Astrocyte of the hippocampus (primary cell): ENCODE data around the gene IGF1R.
"Not testable (repeated sequence)": the region's sequence is repeated elsewhere in the genome, so short reads cannot be mapped to it uniquely, and the experiment has no call there.

Experiments used
- DNase-seq: peaks from one replicate; pipeline ENCODE4 v3.0.0; 2011; ENCODE audit warnings: low read depth, low spot score

The IGF1R gene

DNA sequence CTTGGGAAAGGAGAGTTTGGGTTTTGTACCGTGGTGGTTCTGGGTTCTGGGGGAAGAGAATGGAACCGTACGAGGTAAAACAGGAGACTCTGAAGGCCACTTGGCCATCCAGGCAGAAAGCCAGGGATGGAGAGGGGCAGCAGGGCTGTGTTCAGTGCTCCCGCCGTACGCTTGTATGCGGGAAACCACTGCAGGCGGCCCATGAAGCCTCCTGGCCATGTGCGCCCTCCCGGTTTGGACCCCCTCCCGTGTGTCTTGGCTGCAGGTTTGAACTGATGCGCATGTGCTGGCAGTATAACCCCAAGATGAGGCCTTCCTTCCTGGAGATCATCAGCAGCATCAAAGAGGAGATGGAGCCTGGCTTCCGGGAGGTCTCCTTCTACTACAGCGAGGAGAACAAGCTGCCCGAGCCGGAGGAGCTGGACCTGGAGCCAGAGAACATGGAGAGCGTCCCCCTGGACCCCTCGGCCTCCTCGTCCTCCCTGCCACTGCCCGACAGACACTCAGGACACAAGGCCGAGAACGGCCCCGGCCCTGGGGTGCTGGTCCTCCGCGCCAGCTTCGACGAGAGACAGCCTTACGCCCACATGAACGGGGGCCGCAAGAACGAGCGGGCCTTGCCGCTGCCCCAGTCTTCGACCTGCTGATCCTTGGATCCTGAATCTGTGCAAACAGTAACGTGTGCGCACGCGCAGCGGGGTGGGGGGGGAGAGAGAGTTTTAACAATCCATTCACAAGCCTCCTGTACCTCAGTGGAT lies 308.6 kb downstream of the IGF1R start:
- DNase-seq: no peak

DNA sequence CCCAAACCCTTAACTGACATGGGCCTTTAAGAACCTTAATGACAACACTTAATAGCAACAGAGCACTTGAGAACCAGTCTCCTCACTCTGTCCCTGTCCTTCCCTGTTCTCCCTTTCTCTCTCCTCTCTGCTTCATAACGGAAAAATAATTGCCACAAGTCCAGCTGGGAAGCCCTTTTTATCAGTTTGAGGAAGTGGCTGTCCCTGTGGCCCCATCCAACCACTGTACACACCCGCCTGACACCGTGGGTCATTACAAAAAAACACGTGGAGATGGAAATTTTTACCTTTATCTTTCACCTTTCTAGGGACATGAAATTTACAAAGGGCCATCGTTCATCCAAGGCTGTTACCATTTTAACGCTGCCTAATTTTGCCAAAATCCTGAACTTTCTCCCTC lies 309.3 kb downstream of the IGF1R start:
- no peak for DNase-seq

DNA sequence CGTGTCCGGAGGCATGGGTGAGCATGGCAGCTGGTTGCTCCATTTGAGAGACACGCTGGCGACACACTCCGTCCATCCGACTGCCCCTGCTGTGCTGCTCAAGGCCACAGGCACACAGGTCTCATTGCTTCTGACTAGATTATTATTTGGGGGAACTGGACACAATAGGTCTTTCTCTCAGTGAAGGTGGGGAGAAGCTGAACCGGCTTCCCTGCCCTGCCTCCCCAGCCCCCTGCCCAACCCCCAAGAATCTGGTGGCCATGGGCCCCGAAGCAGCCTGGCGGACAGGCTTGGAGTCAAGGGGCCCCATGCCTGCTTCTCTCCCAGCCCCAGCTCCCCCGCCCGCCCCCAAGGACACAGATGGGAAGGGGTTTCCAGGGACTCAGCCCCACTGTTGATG lies 309.7 kb downstream of the IGF1R start:
- no peak for DNase-seq

DNA sequence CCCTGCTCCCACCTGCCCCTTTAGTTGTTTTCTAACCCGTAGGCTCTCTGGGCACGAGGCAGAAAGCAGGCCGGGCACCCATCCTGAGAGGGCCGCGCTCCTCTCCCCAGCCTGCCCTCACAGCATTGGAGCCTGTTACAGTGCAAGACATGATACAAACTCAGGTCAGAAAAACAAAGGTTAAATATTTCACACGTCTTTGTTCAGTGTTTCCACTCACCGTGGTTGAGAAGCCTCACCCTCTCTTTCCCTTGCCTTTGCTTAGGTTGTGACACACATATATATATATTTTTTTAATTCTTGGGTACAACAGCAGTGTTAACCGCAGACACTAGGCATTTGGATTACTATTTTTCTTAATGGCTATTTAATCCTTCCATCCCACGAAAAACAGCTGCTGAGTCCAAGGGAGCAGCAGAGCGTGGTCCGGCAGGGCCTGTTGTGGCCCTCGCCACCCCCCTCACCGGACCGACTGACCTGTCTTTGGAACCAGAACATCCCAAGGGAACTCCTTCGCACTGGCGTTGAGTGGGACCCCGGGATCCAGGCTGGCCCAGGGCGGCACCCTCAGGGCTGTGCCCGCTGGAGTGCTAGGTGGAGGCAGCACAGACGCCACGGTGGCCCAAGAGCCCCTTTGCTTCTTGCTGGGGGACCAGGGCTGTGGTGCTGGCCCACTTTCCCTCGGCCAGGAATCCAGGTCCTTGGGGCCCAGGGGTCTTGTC lies 310.7 kb downstream of the IGF1R start:
- DNase-seq: no peak

DNA sequence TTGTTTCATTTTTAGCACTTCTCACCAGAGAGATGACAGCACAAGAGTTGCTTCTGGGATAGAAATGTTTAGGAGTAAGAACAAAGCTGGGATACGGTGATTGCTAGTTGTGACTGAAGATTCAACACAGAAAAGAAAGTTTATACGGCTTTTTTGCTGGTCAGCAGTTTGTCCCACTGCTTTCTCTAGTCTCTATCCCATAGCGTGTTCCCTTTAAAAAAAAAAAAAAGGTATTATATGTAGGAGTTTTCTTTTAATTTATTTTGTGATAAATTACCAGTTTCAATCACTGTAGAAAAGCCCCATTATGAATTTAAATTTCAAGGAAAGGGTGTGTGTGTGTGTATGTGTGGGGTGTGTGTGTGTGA lies 311.3 kb downstream of the IGF1R start:
- no peak for DNase-seq

DNA sequence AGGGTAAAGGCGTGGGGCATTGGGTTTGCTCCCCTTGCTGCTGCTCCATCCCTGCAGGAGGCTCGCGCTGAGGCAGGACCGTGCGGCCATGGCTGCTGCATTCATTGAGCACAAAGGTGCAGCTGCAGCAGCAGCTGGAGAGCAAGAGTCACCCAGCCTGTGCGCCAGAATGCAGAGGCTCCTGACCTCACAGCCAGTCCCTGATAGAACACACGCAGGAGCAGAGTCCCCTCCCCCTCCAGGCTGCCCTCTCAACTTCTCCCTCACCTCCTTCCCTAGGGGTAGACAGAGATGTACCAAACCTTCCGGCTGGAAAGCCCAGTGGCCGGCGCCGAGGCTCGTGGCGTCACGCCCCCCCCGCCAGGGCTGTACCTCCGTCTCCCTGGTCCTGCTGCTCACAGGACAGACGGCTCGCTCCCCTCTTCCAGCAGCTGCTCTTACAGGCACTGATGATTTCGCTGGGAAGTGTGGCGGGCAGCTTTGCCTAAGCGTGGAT lies 312.3 kb downstream of the IGF1R start:
- no peak for DNase-seq

DNA sequence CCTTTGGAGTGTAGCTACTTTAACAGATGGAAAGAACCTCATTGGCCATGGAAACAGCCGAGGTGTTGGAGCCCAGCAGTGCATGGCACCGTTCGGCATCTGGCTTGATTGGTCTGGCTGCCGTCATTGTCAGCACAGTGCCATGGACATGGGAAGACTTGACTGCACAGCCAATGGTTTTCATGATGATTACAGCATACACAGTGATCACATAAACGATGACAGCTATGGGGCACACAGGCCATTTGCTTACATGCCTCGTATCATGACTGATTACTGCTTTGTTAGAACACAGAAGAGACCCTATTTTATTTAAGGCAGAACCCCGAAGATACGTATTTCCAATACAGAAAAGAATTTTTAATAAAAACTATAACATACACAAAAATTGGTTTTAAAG lies 315.1 kb downstream of the IGF1R start:
- DNase-seq: no peak

DNA sequence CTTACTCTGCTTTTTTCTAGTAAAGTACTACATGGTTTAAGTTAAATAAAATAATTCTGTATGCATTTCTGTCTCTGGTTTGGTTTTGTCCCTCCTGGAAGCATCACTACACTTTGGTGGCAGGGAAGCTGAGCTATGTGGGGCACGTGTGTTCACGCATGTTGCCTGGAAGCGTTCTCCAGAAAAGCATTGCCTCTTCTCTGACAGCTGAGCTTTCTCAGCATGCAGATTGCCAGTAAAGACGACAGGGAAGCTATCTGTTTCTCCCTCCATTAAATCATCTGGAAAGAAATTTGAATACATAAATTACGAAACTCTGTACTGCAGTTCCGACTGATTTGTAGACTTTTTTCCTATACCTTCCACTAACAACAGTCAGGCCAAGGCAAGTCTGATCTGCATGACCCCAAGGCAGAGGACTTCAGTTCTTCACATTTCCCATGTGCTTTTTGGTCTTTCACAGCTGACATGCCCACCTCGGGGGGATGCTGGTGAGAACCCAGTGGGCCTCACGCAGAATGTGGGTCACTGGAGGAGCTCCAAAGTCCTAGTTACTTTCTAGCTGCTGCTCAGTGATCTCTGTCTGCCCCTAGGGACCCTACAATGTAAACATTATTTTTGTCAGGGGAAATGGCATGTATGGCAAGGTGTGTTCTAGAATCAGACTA lies 316.3 kb downstream of the IGF1R start:
- DNase-seq: no peak

DNA sequence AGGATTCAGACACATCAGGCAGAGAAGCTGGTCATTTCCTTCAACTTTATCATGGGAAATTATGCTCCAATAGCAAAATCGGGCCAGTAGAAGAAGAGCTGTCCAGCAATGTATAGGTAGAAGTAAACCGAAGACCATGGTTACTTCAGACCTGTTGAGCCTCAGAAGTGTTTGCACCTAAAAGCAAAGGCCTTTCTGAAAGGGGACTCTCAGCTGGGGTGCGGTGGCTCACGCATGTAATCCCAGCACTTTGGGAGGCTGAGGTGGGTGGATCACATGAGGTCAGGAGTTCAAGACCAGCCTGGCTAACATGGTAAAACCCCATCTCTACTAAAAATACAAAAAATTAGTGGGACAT lies 316.8 kb downstream of the IGF1R start:
- DNase-seq: not testable (repeated sequence)

DNA sequence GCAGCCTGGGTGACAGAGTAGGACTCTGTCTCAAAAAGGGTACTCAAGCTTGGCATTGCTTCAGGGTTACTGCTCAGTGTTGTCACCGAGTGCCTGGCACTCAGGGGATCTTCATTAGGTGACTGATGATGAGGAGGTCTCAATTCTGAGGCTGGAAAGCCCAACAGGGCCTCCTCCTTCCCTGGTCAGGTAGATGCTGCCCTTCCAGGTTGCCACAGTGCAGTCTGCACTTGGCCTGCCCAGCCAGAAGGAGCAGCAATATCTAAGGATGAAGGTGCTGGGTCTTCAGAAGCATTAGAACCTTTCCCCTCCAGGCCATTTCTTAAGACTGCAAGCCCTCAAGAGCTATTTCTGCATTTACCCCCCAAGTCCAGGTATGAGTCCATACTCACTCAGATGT lies 317.3 kb downstream of the IGF1R start:
- no peak for DNase-seq

DNA sequence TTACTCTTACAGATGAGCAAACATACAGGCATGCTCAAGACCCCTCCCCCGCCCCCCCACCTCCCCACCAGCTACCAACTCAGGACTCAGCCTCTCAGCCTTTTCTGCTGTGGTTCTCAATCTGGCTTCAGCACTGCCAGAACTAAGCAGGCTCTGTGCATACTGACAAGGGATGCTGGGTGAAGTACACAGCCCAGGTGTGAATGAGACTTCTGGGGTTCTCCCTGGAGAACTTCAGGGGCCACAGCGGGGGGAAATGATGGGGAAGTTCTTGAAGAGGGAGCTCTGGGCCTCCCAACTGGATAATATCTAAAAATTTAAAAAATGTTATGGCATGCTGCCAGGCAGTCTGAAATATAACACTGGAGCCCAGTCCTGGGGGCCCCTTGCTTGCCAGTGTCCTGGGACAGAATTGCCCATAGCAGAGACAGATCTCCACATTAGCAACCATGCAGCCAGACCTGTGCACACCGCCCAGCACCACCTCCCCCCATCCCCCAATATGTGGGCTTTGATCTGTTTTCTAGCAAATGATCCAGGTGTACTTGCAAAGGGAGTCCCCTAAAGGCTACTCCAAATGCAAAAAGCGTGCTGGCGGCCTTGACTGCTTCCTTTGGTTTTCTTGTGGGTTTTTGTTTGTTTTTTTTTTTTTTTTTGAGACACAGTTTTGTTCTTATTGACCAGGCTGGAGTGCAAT lies 317.9 kb downstream of the IGF1R start:
- DNase-seq: peak; percentile 29

DNA sequence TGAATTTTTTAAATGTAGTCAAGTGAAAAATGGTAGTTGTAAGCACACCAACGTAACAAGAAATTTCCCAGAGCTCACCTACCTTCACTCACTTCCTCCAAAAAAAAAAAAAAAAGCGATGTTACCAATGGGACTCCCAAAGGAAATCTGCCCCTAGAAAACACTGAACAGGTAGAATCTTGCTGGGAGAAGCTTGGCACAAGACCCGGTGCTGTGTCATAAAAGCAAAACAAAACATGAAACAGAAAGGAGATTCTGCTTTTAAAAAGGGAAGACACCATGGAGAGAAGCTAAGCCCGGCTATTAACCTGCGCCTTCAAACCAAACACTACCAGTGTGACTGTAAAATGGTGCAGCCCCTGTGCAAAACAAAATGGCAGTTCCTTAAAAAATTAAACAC lies 318.8 kb downstream of the IGF1R start:
- DNase-seq: no peak

DNA sequence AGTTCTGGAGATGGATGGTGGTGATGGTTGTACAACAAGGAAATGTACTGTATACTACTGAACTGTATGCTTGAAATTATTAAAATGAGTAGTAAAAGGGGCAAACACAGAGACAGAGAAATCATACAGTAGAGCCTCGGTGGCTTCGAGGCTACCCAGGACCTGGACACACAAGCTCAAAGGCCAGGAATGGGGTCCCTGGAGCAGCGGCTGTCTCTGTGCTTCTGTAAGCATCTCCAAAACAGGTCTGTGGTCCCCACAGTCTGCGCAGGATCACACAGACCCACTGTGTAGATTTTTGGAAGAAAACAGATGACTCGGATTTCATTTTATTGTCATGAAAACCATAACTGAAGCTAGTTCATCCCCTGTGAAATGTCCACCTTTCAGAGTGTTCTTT lies 319.6 kb downstream of the IGF1R start:
- no peak for DNase-seq

DNA sequence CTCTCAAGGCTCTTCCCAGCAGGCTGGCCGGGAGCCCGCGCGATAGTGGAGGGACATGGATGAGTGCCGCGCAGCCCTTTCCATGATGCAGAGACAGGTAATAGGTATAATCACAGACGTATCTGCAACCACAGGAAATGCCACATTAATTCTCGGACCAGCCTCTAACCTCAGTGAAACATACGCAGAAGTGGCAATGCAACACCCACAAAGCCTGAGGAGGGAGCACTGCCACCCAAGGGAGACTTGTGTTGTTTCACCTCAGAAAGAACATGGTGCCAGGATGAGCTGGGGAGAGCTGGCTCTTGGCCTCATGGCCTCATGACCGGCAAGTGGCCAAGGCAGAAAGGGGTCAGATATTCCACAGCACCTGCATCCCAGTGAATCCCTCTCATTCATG lies 320.2 kb downstream of the IGF1R start:
- DNase-seq: no peak

DNA sequence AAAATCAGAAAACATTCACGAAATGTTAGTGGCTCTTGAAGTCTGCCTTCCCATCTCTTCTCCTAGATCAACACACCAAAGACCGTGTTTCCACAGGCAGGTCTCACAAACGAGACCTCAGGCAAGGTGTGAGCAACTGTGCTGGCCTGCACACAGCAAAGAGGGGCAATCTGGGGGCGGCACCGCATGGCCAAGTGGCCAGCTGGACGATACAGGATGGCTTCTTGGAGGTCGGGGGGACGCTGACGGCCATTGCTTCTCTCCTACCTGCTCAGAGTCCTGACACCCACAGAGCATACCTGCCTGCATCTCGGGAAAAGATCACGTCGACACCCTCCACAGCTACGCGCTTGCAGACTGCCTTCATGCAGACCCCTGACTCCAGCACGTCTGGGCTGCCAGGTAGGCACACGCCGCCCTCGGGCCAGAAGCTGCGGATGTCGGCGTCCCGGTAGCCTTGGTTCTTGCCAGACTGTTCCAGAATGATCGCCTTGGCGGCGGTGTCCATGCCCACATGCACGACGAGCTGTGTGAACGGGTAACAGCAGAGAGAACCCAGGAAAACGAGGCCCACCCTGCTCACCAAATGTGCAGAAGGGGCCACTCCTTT lies 320.9 kb downstream of the IGF1R start:
- DNase-seq: no peak

DNA sequence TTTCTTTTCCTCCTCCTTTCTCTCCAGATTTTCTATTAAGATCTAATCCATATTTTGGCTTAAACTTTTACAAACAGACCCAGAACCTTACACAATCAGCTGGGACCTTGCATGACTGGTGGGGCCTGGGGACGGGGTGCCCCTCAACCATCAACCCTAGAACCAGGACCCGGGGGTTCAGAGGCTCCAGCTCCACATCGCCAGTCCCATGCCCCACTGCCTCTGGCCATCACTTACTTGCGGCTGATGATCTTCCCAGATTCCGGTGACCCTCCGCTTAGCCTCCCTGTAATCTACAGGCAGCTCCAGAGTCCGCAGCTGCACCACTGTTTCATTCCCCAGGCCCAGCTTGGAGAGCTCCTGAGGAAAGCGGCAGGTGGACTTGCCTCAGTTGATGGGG lies 322.5 kb downstream of the IGF1R start:
- no peak for DNase-seq

DNA sequence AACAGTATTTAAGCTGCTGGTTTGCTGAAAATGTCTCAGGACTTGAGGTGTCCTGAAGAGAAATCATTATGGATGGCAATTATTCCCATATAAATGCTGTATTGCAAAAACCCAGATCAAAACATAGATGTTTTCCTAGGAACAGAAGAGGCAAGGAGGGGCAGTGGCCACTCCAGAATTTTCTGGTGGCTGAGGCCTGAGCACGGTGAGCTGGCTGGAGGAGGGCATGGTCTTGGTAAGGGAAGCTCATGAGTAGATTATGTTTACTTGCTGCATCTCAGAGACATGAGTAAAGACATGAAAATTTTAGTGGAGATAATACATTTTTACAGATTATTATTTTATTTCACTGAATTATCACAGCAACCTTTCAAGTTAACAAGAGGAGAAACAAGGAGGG lies 328.2 kb downstream of the IGF1R start:
- no peak for DNase-seq

DNA sequence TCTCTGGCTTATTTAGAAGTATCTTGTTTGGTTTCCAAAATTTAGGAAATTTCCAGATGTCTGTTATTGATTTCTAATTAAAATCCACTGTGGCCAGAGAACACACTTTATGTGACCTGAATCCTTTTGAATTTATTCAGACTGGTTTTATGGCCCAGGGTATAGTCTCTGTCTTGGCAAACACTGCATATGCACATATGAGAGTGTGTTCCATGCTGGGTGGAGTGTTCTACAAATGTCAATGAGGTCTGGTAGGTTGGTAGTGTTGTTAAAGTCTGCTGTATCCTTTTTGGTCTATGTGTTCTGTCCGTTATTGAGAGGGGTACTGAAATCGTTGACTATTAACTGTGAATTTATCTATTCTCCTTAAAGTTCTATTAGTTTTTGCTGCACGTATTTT lies 329.1 kb downstream of the IGF1R start:
- DNase-seq: no peak

DNA sequence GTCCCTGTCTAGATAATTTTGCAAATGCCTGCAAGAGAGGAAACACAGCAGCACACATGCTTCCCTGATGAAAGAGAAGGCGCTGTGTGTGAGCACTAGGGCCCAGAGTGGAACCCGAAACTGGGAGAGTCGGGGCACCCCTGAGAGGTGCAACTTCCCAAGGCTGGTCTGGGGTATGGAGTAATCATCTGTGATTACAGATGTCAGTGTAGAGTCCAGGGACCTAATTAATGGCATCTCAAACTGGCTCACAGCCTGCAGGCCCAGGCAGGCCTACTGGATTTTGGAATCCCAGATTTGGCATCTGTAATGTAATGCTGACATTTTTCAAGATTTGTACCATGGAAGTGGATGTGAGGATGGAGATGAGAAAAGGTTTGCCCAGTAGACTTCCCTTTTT lies 329.8 kb downstream of the IGF1R start:
- no peak for DNase-seq

DNA sequence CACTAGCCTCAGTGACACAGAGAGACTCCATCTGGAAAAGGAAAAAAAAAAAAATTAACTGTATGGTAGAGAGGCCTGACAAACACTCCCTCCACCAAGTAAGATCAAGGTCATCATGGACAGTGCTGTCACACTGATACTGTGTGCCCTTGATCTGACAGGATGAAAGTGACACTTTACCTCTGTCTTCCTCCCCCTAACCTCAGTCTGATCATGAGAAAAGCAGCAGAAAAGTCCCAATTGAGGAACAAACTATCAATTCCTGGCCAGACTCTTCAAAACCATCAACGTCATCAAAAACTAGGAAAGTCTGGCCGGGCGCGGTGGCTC lies 332.5 kb downstream of the IGF1R start:
- DNase-seq: no peak

DNA sequence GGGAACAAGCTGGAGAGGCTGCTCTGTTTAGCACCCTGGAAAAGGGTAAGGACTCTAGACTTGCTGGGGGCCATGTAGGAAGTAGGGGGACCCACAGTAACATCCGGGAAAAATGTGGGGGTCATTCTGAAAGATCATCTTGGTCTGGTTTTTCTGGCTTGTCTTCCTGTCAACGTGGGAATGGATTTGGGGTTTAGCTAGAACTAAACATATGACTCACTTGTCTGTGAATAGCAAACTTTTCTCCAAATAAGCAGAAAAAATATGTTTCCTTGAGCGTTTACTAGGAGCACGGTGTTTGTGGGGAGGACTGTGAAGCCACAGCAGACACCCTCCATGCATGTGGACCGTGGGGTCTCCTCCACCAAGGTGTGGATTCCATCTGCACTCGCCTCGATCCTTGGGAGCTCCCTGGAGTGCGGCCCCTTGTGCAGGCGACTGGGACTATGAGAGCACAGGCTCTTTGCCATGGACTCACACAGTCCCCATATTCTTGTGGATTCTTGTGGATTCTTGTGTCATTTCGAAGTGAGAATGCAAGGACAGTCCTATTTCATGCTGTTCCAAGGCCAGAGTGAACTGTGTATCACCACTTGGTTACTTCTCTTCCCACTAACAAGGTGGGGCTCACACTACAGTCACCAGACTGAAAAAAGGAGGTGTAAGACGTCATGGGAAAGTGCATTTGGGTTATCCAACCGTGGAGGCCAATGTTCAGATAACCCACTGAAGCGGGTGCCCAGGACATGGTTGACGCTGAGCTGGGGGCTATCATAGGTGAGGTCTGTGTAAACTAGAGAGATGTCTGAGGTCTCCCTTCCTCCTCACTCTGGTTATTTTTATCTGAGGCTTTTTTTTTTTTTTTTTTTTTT lies 333.7 kb downstream of the IGF1R start:
- DNase-seq: peak; percentile 57
